Measurements from ENCODE around the gene CRACR2B.

Gene CRACR2B

DNA sequence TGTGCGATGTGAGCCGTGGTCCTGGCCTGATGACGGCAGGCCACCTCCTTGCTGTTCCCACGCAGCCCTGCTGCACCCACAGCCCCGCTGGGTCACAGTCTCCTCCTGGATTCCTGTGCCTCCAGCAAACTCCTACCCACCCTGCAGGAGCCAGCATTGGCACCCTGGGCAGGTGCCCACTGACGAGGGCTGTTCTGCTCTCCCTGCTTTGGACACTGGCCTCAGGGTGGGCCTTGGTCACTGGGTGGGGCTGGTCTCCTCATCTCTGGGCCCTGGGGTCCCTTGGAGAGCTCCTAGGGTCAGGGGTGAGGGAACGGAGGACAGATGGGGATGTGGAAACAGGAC lies 27.6 kb downstream of the CRACR2B start:
- DNase-seq, result no peak

GRCh38 chr11:855796-856195 lies 28.1 kb downstream of the CRACR2B start:
- no peak for DNase-seq

- DNase-seq, result peak in 1 of 2 experiments; percentile 70
Observed at GRCh38 chr11:856397-856796, 28.7 kb downstream of the CRACR2B start.

- no peak for DNase-seq
Observed at GRCh38 chr11:858053-858761, 30.5 kb downstream of the CRACR2B start.

DNA sequence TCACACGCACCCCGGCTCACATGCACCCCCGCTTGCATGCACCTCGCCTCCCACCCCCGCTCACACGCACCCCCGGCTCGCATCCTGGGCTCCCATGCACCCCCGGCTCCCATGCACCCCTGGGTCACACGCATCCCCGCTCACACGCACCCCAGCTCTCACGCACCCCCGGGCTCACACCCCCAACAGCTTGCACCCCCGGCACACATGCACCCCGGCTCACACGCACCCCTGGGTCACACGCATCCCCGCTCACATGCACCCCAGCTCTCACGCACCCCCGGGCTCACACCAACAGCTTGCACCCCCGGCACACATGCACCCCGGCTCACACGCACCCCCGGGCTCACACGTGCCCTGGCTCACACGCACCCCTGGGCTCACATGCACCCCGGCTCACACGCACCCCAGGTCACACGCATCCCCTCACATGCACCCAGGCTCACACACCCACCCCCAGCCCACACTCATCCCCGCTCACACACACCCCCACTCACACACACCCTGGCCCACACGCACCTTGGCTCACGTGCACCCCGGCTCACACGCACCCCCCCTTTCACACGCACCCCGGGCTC lies 31.1 kb downstream of the CRACR2B start:
- no peak for DNase-seq

DNA sequence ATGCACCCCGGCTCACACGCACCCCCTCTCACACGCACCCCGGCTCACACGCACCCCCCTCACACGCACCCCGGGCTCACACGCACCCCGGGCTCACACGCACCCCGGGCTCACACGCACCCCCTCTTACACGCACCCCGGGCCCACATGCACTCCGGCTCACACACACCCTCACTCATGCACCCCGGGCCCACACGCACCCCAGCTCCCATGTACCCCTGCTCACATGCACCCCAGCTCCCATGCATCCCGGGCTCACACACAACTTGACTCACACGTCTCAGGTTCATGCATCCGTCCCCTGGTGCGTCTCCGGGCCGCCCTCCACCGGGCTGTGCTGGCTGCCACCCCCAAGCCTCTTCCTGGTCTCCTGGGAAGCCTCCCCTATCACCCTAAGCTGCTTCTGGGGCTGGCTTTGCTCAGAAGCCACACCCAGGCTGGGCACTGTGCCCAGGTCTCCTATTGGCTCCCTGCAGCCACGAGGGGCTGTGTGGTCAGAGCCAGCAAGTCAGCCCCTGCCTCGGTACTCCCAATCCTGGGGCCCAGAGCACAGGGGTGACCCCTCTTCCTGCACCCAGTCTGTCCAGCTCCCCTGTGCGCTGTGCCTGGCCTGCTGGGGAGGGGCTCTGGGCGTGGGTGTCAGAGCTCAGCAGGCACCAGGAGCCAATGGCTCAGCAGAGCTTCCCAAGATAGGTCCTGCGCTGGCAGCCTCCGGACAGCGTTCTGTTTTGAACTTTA lies 31.8 kb downstream of the CRACR2B start:
- peak; percentile 41 to 83 for DNase-seq

- DNase-seq, result no peak
Observed at GRCh38 chr11:860234-861104, 32.8 kb downstream of the CRACR2B start.

DNA sequence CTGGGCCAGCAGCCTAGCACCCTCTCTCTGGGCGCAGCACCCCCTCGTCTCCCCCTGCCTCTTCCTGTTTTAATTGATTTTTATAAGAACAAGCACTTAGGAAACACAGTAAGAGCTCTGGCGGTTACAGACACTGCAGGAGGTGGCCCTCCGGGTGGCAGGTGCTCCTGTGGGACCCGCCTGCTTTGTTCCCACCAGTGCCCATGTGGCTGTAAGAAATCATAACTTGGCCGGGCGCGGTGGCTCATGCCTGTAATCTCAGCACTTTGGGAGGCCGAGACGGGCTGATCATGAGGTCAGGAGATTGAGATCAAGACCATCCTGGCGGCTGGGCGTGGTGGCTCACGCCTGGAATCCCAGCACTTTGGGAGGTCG lies 33.4 kb downstream of the CRACR2B start:
- no peak for DNase-seq

DNA sequence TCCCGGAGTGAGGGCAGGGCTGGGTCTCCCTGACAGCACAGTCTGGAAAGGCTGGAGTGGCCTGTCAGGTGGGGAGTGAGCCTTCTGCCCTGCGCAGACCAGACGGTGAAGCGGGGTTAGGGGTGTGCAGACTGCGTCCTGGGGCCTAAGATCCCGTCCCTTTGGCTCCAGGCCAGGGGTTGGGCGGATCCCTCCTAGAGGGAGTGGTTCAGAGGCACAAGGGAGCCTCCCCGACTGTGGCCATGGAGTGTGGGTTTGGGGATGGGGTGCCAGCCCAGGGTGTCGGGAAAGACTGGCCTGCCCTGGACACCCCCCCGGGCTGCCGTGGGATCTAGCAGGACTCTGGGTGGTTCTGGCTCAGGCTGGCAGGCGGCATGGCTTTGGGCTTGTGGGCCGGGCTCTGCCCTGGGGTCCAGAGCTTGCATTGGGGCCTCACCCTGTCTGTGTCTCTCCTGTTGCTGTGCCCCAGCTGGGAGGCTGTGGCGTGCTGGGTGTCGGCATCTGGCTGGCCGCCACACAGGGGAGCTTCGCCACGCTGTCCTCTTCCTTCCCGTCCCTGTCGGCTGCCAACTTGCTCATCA lies 34.5 kb downstream of the CRACR2B start:
- peak; percentile 71 to 90 for DNase-seq

- DNase-seq, result no peak
Observed at GRCh38 chr11:862696-863022, 34.9 kb downstream of the CRACR2B start.

- no peak for DNase-seq
Observed at GRCh38 chr11:863023-863909, 35.5 kb downstream of the CRACR2B start.

- no peak for DNase-seq
Observed at GRCh38 chr11:863910-864827, 36.5 kb downstream of the CRACR2B start.

GRCh38 chr11:864898-865297 lies 37.2 kb downstream of the CRACR2B start:
- no peak for DNase-seq

GRCh38 chr11:865462-866430 lies 38.0 kb downstream of the CRACR2B start:
- DNase-seq, result no peak

- DNase-seq, result no peak
Observed at GRCh38 chr11:866481-866880, 38.8 kb downstream of the CRACR2B start.

DNA sequence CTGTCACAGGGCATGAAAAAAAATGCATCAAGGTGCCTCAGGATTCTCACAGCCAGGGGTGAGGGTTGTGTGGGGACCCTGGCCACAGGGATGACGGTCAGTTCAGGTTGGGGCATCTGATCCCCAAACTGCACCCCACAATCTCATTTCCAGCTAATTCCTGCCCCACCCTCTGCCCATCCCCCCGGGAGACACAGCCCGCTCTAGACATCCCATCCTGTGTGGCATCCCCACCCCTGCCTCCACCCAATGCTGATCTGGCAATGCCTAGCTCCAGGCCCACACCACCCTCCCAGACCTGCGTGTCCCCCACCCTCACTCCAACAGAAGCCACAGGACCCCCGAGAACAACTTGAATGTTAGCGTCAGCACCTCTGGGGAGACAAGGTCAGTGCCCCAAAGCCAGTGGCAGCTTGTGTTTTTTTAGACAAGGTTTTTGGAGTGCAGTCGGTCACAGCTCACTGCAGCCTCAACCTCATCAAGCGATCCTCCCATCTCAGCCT lies 40.2 kb downstream of the CRACR2B start:
- no peak for DNase-seq

DNA sequence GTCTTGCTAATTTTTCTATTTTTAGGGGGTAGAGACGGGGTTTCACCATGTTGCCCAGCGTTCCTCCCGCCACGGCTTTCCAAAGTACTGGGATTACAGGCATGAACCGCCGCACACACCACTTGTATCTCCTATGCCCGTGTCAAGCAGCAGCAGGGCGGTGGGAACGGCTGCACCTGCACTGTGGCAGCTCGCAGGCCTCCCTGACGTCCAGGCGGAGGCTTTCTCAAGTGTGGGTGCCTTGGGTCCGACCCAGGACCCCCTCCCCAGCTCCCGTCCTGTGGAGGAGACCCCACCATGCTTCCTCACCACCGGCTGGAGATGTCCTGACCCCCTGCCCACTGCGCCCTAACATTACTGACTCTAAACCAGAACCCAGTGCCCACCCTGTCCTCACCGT lies 40.7 kb downstream of the CRACR2B start:
- DNase-seq, result no peak

DNA sequence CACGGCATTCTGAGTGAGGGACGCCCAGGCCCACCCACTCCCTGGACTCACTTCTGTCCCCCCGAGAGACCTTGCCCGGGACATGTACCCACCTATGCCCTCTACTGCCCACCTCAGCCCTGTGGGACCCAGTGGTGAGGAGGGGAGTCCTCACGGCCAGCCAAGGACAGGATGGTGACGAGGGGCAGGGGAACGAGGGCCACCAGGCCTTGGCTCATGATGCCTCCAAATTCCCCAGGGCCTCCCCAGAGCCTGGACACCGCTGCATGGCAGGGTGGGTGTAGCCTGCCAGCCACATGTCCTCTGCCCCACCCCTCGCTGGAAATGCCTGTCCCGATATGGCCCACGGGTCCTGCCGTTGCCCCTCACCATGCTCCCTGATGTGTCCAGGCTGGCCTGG lies 41.1 kb downstream of the CRACR2B start:
- no peak for DNase-seq

DNA sequence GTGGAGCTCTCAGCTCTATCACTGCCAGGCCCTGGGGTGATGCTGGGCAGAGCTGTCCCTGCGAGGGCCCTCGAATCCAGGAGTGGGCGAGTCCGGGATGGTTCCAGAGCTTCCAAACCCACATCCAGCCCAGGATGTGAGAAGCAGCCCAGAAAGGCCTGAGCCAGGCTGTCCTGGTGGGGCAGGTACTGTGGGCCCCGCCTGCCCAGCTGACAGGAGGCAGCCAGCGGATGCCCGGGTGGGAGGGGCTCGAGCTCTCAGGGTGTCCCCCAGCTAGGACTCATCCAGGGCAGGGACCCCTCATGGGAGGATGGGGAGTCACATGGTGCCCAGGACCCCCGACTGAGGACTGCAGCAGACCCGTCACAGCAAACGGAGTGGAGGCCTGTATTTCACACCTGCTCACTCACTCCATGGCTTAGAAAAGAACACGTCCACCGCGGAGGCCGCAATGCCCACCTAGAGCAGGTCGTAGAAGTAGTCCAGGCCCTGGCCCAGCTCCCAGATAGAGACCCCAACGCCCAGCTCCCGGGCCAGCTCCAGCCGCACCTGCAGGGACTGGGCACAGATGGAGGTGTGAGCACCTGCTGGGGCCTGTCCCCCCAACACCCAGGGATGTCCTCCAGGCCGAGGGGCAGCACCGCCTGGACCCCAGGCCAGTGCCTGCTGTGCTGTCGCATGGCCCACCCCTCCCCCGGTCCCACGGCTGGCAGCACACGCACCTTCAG lies 41.8 kb downstream of the CRACR2B start:
- DNase-seq, result no peak

Data from NCI-H524 (cell line).